Panc1 (cell line): Measurements from ENCODE around the gene FAM120C. TPM values are rescaled to one million over a fixed set of nuclear protein-coding genes. Genes with fewer than 3 reads are reported as not detected.

ENCODE experiments used
- ATAC-seq: fragments of 200-7000 bp; cut with Tn5 transposase; 2 replicates; pipeline ENCODE4 v1.9.1; 2020; ENCODE audit warnings: mild to moderate bottlenecking, moderate library complexity
- BruUV-seq: library from RNA; stranded (reverse); fragments of 400-500 nt; replicated peaks from 2 replicates; lab custom pipeline; 2021; lab: Mats Ljungman, UMichigan
- CTCF ChIA-PET: fragments of 300-600 bp; sonication (Branson Sonifier 250); formaldehyde crosslinking; loops from one replicate; lab custom pipeline; 2022; ENCODE audit warnings: antibody characterized with exemption; lab: Charles Lee
- POLR2A ChIA-PET: fragments of 300-600 bp; sonication (Branson Sonifier 250); formaldehyde crosslinking; loops from one replicate; lab custom pipeline; 2022; ENCODE audit warnings: antibody characterized with exemption; lab: Charles Lee
- DNase-seq: peaks from one replicate; pipeline ENCODE4 v3.0.0-alpha.2; 2010; ENCODE audit warnings: low read depth, low spot score
- H3K27ac ChIP-seq: 2 replicates; pipeline ENCODE4 v1.5.1; 2011; ENCODE audit warnings: mild to moderate bottlenecking, low read length, inconsistent platforms
- H3K27me3 ChIP-seq: fragments of 200-500 bp; sonication (Bioruptor generic); 2 replicates; pipeline ENCODE4 v1.6.0; 2014; ENCODE audit warnings: low read length, inconsistent platforms; ENCODE audit not compliant: control insufficient read depth, insufficient read depth
- H3K36me3 ChIP-seq: fragments of 200-500 bp; sonication (Bioruptor generic); 2 replicates; pipeline ENCODE4 v1.5.1; 2014; ENCODE audit warnings: inconsistent platforms, mild to moderate bottlenecking, low read length, moderate library complexity; ENCODE audit not compliant: control insufficient read depth, insufficient read depth
- H3K4me1 ChIP-seq: 2 replicates; pipeline ENCODE4 v1.5.1; 2011; ENCODE audit warnings: inconsistent platforms, mild to moderate bottlenecking, low read length, moderate library complexity; ENCODE audit not compliant: control insufficient read depth, insufficient read depth
- H3K4me3 ChIP-seq, 2 experiments: 2 replicates each; pipeline ENCODE4 v1.5.1; 2011 to 2012; ENCODE audit warnings: low read depth in 2 of 2, low read length in 2 of 2, mild to moderate bottlenecking in 2 of 2, inconsistent platforms in 1 of 2, moderate library complexity in 1 of 2
- H3K9me3 ChIP-seq: fragments of 200-500 bp; sonication (Bioruptor generic); 2 replicates; pipeline ENCODE4 v1.5.1; 2014; ENCODE audit warnings: low read depth, mild to moderate bottlenecking, inconsistent platforms, low read length, moderate library complexity; ENCODE audit not compliant: control insufficient read depth, insufficient read depth
- POLR2AphosphoS5 ChIP-seq: IDR thresholded peaks from 2 replicates; pipeline ENCODE4 v1.6.1; 2012; ENCODE audit warnings: mild to moderate bottlenecking, low read depth, low read length, moderate library complexity
- REST ChIP-seq, 2 experiments: IDR thresholded peaks; 2 replicates each; pipeline ENCODE4 v1.6.1; 2011 to 2012; ENCODE audit warnings: low read depth in 2 of 2, control low read depth in 1 of 2, low read length in 1 of 2, mild to moderate bottlenecking in 1 of 2, moderate library complexity in 1 of 2; ENCODE audit not compliant: insufficient read depth in 1 of 2
- SIN3A ChIP-seq: IDR thresholded peaks from 2 replicates; pipeline ENCODE4 v1.6.1; 2012; ENCODE audit warnings: low read depth, mild to moderate bottlenecking, low read length, moderate library complexity, borderline replicate concordance; ENCODE audit not compliant: insufficient read depth
- TCF7L2 ChIP-seq: IDR thresholded peaks from 2 replicates; pipeline ENCODE4 v1.6.1; 2011; ENCODE audit warnings: mild to moderate bottlenecking, low read depth, low read length, inconsistent platforms
- in situ Hi-C: cut with HindIII; loops from 2 replicates; pipeline ENCODE4 v1.10.0; 2016; ENCODE audit warnings: low sequenced_read_pairs, low pct_unique_long_range_greater_than_20kb
- intact Hi-C: fragments of 100-400 bp; cut with micrococcal nuclease; formaldehyde crosslinking; loops from one replicate; pipeline ENCODE4 v1.10.0; 2022; ENCODE audit not compliant: unreplicated experiment
- total RNA-seq: library from RNA; stranded (reverse); gene quantifications from one replicate; pipeline ENCODE4 v1.2.1, GENCODE V29; 2021; ENCODE audit not compliant: unreplicated experiment
- TF ChIP-seq, protein P1 (sequence below): fragments of 450-650 bp; IDR thresholded peaks from 2 replicates; pipeline ENCODE4 v1.5.1; 2017; ENCODE audit warnings: mild to moderate bottlenecking

Gene FAM120C
- total RNA-seq, 1 experiment from 2014 or later: 12.1 TPM

DNA sequence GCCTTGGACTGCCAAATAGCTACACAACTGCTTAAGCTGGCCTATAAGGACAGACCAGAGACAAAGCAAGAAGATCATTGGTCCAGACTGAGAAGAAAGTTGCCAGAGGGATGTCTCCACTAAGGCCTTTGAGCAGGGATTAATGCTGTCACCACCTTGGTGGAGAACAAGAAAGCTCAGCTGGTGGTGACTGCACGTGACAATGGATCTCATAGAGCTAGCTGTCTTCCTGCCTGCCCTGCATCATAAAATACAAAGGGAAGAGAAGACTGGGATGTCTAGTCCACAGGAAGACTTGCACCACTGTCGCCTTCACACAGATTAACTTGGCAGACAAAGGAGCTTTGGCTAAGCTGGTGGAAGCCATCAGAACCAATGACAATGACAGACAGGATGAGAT, 40.5 kb upstream of the FAM120C start:
- in situ Hi-C loops: no loop called here
- no peak overlapping the region for H3K4me3 ChIP-seq
- no peaks in the 10 kb centered on the region for H3K27me3 ChIP-seq
- ChIA-PET CTCF (no interaction called here), POLR2A (no interaction called here)
- ATAC-seq (no peak), DNase-seq (no peak)
- no peaks in the 10 kb centered on the region for H3K4me1 ChIP-seq
- H3K9me3 ChIP-seq: no peaks in the 10 kb centered on the region
- no peaks in the 10 kb centered on the region for H3K36me3 ChIP-seq
- H3K27ac ChIP-seq: no peak overlapping the region
- intact Hi-C loops: no loop called here
- TF ChIP-seq REST (IDR thresholded peaks at IDR 0.05; ENCODE audit: insufficient read depth in 1 of 2, low read depth in 2 of 2, low read length in 1 of 2) (no peak), SIN3A (no peak), TCF7L2 (no peak), POLR2AphosphoS5 (no peak)
- TF ChIP-seq, protein P1, sequence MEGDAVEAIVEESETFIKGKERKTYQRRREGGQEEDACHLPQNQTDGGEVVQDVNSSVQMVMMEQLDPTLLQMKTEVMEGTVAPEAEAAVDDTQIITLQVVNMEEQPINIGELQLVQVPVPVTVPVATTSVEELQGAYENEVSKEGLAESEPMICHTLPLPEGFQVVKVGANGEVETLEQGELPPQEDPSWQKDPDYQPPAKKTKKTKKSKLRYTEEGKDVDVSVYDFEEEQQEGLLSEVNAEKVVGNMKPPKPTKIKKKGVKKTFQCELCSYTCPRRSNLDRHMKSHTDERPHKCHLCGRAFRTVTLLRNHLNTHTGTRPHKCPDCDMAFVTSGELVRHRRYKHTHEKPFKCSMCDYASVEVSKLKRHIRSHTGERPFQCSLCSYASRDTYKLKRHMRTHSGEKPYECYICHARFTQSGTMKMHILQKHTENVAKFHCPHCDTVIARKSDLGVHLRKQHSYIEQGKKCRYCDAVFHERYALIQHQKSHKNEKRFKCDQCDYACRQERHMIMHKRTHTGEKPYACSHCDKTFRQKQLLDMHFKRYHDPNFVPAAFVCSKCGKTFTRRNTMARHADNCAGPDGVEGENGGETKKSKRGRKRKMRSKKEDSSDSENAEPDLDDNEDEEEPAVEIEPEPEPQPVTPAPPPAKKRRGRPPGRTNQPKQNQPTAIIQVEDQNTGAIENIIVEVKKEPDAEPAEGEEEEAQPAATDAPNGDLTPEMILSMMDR: no peak
- no TSS peak for BruUV-seq

DNA sequence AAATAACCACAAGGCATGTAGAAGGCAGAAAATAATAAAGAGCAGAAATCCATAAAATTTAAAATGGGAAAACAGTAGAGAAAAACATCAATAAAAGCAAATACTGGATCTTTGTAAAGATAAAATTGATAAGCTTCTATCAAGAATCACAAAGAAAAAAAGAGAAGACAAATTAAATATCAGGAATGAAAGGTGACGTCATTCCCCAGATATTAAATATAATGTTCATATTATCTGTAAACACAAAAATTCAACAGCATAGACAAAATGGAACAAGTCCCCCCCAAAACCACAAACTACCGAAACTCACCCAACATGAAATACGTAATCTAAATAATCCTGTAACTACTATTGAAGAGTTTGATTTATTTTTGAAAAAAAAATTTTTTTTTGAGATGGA, 30.5 kb upstream of the FAM120C start:
- Histone ChIP-seq H3K36me3 (no peaks in the 10 kb centered on the region), H3K9me3 (no peaks in the 10 kb centered on the region), H3K4me3 (no peak overlapping the region), H3K4me1 (no peaks in the 10 kb centered on the region), H3K27ac (no peak overlapping the region), H3K27me3 (no peaks in the 10 kb centered on the region)
- ChIA-PET CTCF (no interaction called here), POLR2A (no interaction called here)
- intact Hi-C loops (no loop called here), in situ Hi-C loops (no loop called here)
- no peak for TF ChIP-seq TCF7L2
- no peak for TF ChIP-seq SIN3A
- TF ChIP-seq, protein P1: no peak
- TF ChIP-seq REST (IDR thresholded peaks at IDR 0.05; ENCODE audit: insufficient read depth in 1 of 2, low read depth in 2 of 2, low read length in 1 of 2): no peak
- TF ChIP-seq POLR2AphosphoS5: no peak
- no TSS peak for BruUV-seq
- ATAC-seq (no peak), DNase-seq (no peak)
